ENCODE data around the gene AHSA1. TPM values are rescaled to one million over a fixed set of nuclear protein-coding genes. Genes with fewer than 3 reads are reported as not detected.

Gene AHSA1
- total RNA-seq, 1 donor from 2014 or later, result 85.9 TPM

- Histone ChIP-seq H3K27ac (no peak overlapping the region), H3K4me3 (no peak overlapping the region), H3K27me3 (no peaks in the 10 kb centered on the region), H3K4me1 (no peaks in the 10 kb centered on the region), H3K9me3 (no peaks in the 10 kb centered on the region), H3K36me3 (peaks cover 0 to 54% of the 10 kb centered on the region in 2 donors)
- no peak for DNase-seq (ENCODE audit: extremely low spot score in 2 of 2)
- intact Hi-C loops (cut with DNase I), result no loop called here
- TF ChIP-seq POLR2A (IDR thresholded peaks at IDR 0.05) (no peak), POLR2AphosphoS5 (IDR thresholded peaks at IDR 0.05; ENCODE audit: insufficient read depth in 1 of 2, low read depth in 1 of 2) (no peak)
- TF ChIP-seq, protein P1, sequence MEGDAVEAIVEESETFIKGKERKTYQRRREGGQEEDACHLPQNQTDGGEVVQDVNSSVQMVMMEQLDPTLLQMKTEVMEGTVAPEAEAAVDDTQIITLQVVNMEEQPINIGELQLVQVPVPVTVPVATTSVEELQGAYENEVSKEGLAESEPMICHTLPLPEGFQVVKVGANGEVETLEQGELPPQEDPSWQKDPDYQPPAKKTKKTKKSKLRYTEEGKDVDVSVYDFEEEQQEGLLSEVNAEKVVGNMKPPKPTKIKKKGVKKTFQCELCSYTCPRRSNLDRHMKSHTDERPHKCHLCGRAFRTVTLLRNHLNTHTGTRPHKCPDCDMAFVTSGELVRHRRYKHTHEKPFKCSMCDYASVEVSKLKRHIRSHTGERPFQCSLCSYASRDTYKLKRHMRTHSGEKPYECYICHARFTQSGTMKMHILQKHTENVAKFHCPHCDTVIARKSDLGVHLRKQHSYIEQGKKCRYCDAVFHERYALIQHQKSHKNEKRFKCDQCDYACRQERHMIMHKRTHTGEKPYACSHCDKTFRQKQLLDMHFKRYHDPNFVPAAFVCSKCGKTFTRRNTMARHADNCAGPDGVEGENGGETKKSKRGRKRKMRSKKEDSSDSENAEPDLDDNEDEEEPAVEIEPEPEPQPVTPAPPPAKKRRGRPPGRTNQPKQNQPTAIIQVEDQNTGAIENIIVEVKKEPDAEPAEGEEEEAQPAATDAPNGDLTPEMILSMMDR (IDR thresholded peaks at IDR 0.05), result no peak
Measured at GRCh38 chr14:77439861-77440260, 18.0 kb upstream of the AHSA1 start.

DNA sequence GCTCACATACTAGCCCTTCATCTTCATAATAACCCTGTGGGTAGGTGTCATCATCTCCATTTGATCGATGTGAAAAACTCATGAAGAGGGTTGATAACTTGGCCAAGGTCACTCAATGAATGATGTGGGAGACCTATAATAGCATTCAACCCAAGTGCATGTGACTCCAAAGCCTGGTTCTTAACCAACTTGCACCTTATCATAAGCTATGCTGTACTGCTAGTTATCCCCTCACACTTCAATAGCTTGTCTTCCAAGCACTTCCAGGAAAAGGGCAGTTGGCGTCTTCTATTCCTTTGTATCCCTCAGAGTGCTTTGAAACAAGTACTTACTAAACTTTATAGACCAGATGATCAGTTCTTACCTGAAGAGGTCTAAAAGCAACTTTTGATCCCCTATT is 15.7 kb upstream of the AHSA1 start:
- H3K4me1 ChIP-seq, result no peaks in the 10 kb centered on the region
- intact Hi-C loops (cut with DNase I), result no loop called here
- DNase-seq (ENCODE audit: extremely low spot score in 2 of 2), result no peak
- no peaks in the 10 kb centered on the region for H3K9me3 ChIP-seq
- H3K27me3 ChIP-seq, result no peaks in the 10 kb centered on the region
- TF ChIP-seq, protein P1 (IDR thresholded peaks at IDR 0.05), result no peak
- no peak for TF ChIP-seq POLR2A (IDR thresholded peaks at IDR 0.05)
- TF ChIP-seq POLR2AphosphoS5 (IDR thresholded peaks at IDR 0.05; ENCODE audit: insufficient read depth in 1 of 2, low read depth in 1 of 2), result no peak
- H3K36me3 ChIP-seq, result peaks cover 0 to 36% of the 10 kb centered on the region in 2 donors
- no peak overlapping the region for H3K4me3 ChIP-seq
- H3K27ac ChIP-seq, result no peak overlapping the region

- peaks cover 0 to 31% of the 10 kb centered on the region in 2 donors for H3K36me3 ChIP-seq
- no peak for DNase-seq (ENCODE audit: extremely low spot score in 2 of 2)
- peaks cover 31% of the 10 kb centered on the region for H3K4me1 ChIP-seq
- peak overlapping the region in 1 of 2 donors; percentile 91 for H3K4me3 ChIP-seq
- TF ChIP-seq POLR2AphosphoS5 (IDR thresholded peaks at IDR 0.05; ENCODE audit: insufficient read depth in 1 of 2, low read depth in 1 of 2), result no peak
- TF ChIP-seq, protein P1 (IDR thresholded peaks at IDR 0.05), result no peak
- no peak for TF ChIP-seq POLR2A (IDR thresholded peaks at IDR 0.05)
- H3K27ac ChIP-seq, result no peak overlapping the region
- no peaks in the 10 kb centered on the region for H3K27me3 ChIP-seq
- H3K9me3 ChIP-seq, result no peaks in the 10 kb centered on the region
- intact Hi-C loops (cut with DNase I), result no loop called here
Measured at GRCh38 chr14:77455966-77456640, 1.8 kb upstream of the AHSA1 start.

DNA sequence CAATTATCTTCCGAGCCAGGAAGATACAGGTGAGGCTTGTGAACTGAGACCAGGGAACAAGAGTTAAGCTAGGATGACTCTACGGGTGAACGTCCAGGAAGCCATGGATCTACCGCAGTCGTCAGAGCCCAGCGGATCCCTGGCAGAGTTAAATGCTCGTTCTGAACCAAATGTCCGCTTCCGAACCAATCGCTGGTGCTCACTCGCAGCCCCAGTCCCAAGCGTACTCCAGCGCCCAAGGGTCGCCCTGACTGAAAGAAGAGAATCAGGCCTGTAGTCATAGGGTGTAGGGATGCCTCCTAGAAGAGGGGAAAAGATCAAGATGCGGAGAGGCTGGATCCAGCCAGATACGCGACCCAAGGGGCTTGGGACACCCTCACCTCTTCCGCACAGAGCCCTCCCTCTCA is 775 bp upstream of the AHSA1 start:
- Histone ChIP-seq H3K4me1 (peaks cover 31% of the 10 kb centered on the region), H3K36me3 (peaks cover 0 to 34% of the 10 kb centered on the region in 2 donors), H3K9me3 (no peaks in the 10 kb centered on the region), H3K27ac (peak overlapping the region; percentile 99), H3K4me3 (peak overlapping the region; percentile 59 to 91), H3K27me3 (no peaks in the 10 kb centered on the region)
- no peak for DNase-seq (ENCODE audit: extremely low spot score in 2 of 2)
- intact Hi-C loops (cut with DNase I), result no loop called here
- TF ChIP-seq POLR2AphosphoS5 (IDR thresholded peaks at IDR 0.05; ENCODE audit: insufficient read depth in 1 of 2, low read depth in 1 of 2), result no peak
- TF ChIP-seq, protein P1 (IDR thresholded peaks at IDR 0.05), result no peak
- no peak for TF ChIP-seq POLR2A (IDR thresholded peaks at IDR 0.05)

DNA sequence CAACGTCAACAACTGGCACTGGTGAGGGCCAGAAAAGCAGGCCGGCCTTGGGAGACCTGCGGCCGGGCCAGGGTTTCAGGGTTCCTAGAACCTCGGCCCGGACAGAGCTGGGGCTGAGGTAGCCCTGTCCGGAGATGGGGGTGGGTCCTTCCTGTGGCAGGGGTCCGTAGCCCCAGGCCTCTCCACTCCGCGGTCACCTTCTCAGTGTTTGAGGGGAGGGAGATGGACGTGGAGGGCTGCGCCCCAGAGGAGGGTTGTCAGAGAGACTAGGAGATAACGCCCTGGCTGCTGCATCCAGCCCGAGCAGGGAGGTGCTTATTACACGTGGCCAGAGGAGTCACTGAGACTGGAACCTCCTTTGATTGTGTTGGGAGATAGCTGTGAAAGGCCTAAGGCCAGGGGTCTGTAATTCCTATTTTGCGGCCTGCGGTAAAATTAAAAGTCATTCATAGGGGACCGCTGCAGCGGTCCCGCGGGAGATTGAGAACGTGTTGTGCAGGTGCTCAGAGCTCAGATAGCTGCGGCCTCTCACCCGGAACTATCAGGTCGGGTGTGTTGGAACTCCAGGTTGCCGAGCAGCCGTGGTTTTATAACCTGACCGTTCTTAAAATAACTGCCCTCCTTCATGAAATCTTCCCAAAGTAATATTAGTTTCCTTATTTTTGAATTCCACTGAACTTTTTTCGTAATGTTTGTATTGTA is 507 bp downstream of the AHSA1 start:
- no peaks in the 10 kb centered on the region for H3K9me3 ChIP-seq
- no peaks in the 10 kb centered on the region for H3K27me3 ChIP-seq
- peaks cover 31% of the 10 kb centered on the region for H3K4me1 ChIP-seq
- H3K36me3 ChIP-seq, result peaks cover 0 to 39% of the 10 kb centered on the region in 2 donors
- peak overlapping the region; percentile 59 to 91 for H3K4me3 ChIP-seq
- no peak for DNase-seq (ENCODE audit: extremely low spot score in 2 of 2)
- intact Hi-C loops (cut with DNase I), result no loop called here
- peak overlapping the region; percentile 99 for H3K27ac ChIP-seq
- TF ChIP-seq, protein P1 (IDR thresholded peaks at IDR 0.05), result no peak
- no peak for TF ChIP-seq POLR2A (IDR thresholded peaks at IDR 0.05)
- TF ChIP-seq POLR2AphosphoS5 (IDR thresholded peaks at IDR 0.05; ENCODE audit: insufficient read depth in 1 of 2, low read depth in 1 of 2), result peak in 1 of 2 donors; percentile 30

All from vagina (tissue), 2 donors.